IMR-90 (cell line): ENCODE results near the gene C16orf90. TPM values are rescaled to one million over a fixed set of nuclear protein-coding genes. Genes with fewer than 3 reads are reported as not detected.

Experiments
- ATAC-seq: fragments of 200-7000 bp; cut with Tn5 transposase; 2 replicates; pipeline ENCODE4 v1.9.1; 2020; ENCODE audit warnings: low read depth, mild to moderate bottlenecking, moderate library complexity
- BruUV-seq: library from RNA; stranded (reverse); fragments of 400-500 nt; replicated peaks from 2 replicates; lab custom pipeline; 2021; lab: Mats Ljungman, UMichigan
- CTCF ChIA-PET: fragments of 300-600 bp; formaldehyde crosslinking; extraction: SDS; loops from one replicate; lab custom pipeline; 2021; ENCODE audit warnings: antibody characterized with exemption; lab: Yijun Ruan, JAX
- POLR2A ChIA-PET: fragments of 300-600 bp; sonication (Branson Sonifier 250); formaldehyde crosslinking; loops from one replicate; lab custom pipeline; 2022; ENCODE audit warnings: antibody characterized with exemption; ENCODE audit not compliant: unreplicated experiment; lab: Charles Lee
- DNase-seq: peaks from one replicate; pipeline ENCODE4 v3.0.0; 2013
- H2AFZ ChIP-seq: replicated peaks from 2 replicates; pipeline ENCODE3; 2013; ENCODE audit warnings: low read length, mild to moderate bottlenecking; ENCODE audit not compliant: poor library complexity
- H2AK5ac ChIP-seq: 2 replicates; pipeline ENCODE4 v1.6.1; 2013; ENCODE audit warnings: low read depth, low read length, inconsistent platforms
- H2AK9ac ChIP-seq: replicated peaks from 2 replicates; pipeline ENCODE3; 2013; ENCODE audit warnings: mild to moderate bottlenecking, low read depth, low read length, moderate library complexity; ENCODE audit not compliant: poor library complexity
- H2BK120ac ChIP-seq: 2 replicates; pipeline ENCODE4 v1.6.1; 2013; ENCODE audit warnings: low read depth, low read length, inconsistent platforms
- H2BK15ac ChIP-seq: 3 replicates; pipeline ENCODE4 v1.6.1; 2013; ENCODE audit warnings: low read depth, low read length, inconsistent platforms
- H2BK20ac ChIP-seq: 2 replicates; pipeline ENCODE4 v1.6.1; 2013; ENCODE audit warnings: low read depth, mild to moderate bottlenecking, inconsistent platforms, low read length, moderate library complexity
- H2BK5ac ChIP-seq: 2 replicates; pipeline ENCODE4 v1.6.1; 2013; ENCODE audit warnings: mild to moderate bottlenecking, low read depth, low read length, inconsistent platforms; ENCODE audit not compliant: poor library complexity, severe bottlenecking
- H3K14ac ChIP-seq: replicated peaks from 2 replicates; pipeline ENCODE4 v1.6.1; 2013; ENCODE audit warnings: low read depth, low read length, inconsistent platforms
- H3K18ac ChIP-seq: 2 replicates; pipeline ENCODE4 v1.6.1; 2013; ENCODE audit warnings: low read depth, low read length, control low read depth
- H3K23ac ChIP-seq: 2 replicates; pipeline ENCODE4 v1.6.1; 2013; ENCODE audit warnings: low read depth, low read length, inconsistent platforms
- H3K27ac ChIP-seq: 2 replicates; pipeline ENCODE4 v1.5.1; 2013; ENCODE audit warnings: mild to moderate bottlenecking, control low read depth, low read length; ENCODE audit not compliant: insufficient read depth
- H3K27me3 ChIP-seq: 2 replicates; pipeline ENCODE4 v1.6.1; 2013; ENCODE audit warnings: low read length; ENCODE audit not compliant: control insufficient read depth, insufficient read depth
- H3K36me3 ChIP-seq: 2 replicates; pipeline ENCODE4 v1.6.1; 2013; ENCODE audit warnings: low read length, mixed read lengths; ENCODE audit not compliant: control insufficient read depth, insufficient read depth
- H3K4ac ChIP-seq: 2 replicates; pipeline ENCODE4 v1.6.1; 2013; ENCODE audit warnings: low read depth, low read length, inconsistent platforms
- H3K4me1 ChIP-seq: 2 replicates; pipeline ENCODE4 v1.6.1; 2013; ENCODE audit warnings: low read length, mixed read lengths; ENCODE audit not compliant: control insufficient read depth, insufficient read depth
- H3K4me2 ChIP-seq: 2 replicates; pipeline ENCODE4 v1.6.1; 2013; ENCODE audit warnings: low read depth, mild to moderate bottlenecking, control low read depth, low read length, moderate library complexity
- H3K4me3 ChIP-seq: 2 replicates; pipeline ENCODE4 v1.5.1; 2013; ENCODE audit warnings: low read depth, mild to moderate bottlenecking, control low read depth, low read length, moderate library complexity; ENCODE audit not compliant: insufficient read depth
- H3K56ac ChIP-seq: 2 replicates; pipeline ENCODE4 v1.6.1; 2013; ENCODE audit warnings: low read length, inconsistent platforms; ENCODE audit not compliant: insufficient read depth; ENCODE audit errors: extremely low read depth
- H3K79me1 ChIP-seq, 2 experiments: 2 replicates each; pipeline ENCODE4 v1.6.1; 2013; ENCODE audit warnings: low read length in 2 of 2, inconsistent platforms in 1 of 2, low read depth in 1 of 2
- H3K9ac ChIP-seq: 2 replicates; pipeline ENCODE4 v1.6.1; 2013; ENCODE audit warnings: low read depth, low read length, control low read depth
- H3K9me1 ChIP-seq: 2 replicates; pipeline ENCODE4 v1.6.1; 2013; ENCODE audit warnings: low read length, inconsistent platforms; ENCODE audit not compliant: insufficient read depth
- H3K9me3 ChIP-seq: 2 replicates; pipeline ENCODE4 v1.6.1; 2013; ENCODE audit warnings: low read length; ENCODE audit not compliant: control insufficient read depth, insufficient read depth
- H4K20me1 ChIP-seq: 2 replicates; pipeline ENCODE4 v1.6.1; 2013; ENCODE audit warnings: low read length, inconsistent platforms; ENCODE audit not compliant: insufficient read depth
- H4K5ac ChIP-seq: 2 replicates; pipeline ENCODE4 v1.6.1; 2013; ENCODE audit warnings: mild to moderate bottlenecking, low read depth, low read length, control low read depth
- H4K8ac ChIP-seq, 2 experiments: 2 replicates each; pipeline ENCODE4 v1.6.1; 2013; ENCODE audit warnings: low read depth in 2 of 2, low read length in 2 of 2, control low read depth in 1 of 2, inconsistent platforms in 1 of 2
- H4K91ac ChIP-seq: 2 replicates; pipeline ENCODE4 v1.6.1; 2013; ENCODE audit warnings: low read depth, low read length, inconsistent platforms; ENCODE audit not compliant: insufficient read depth
- BHLHE40 ChIP-seq: fragments of 150-350 bp; IDR thresholded peaks from 2 replicates; pipeline ENCODE4 v1.6.1; 2016; ENCODE audit warnings: mild to moderate bottlenecking, low read depth, low read length
- CEBPB ChIP-seq: IDR thresholded peaks from 2 replicates; pipeline ENCODE4 v1.6.1; 2012; ENCODE audit warnings: low read depth, low read length, improper control_type of control experiment
- CHD1 ChIP-seq: IDR thresholded peaks from 2 replicates; pipeline ENCODE4 v1.6.1; 2012; ENCODE audit warnings: low read depth, low read length, improper control_type of control experiment
- FOS ChIP-seq: fragments of 150-350 bp; IDR thresholded peaks from 2 replicates; pipeline ENCODE4 v1.6.1; 2016; ENCODE audit warnings: low read depth, low read length
- RAD21 ChIP-seq: IDR thresholded peaks from 2 replicates; pipeline ENCODE4 v1.6.1; 2012; ENCODE audit warnings: low read length, improper control_type of control experiment
- WGBS, 2 experiments: methylation state at CpG; one replicate each; pipeline versions ENCODE4 v1.1.5 to v1.1.7; 2013; ENCODE audit warnings: missing lambda C conversion rate in 2 of 2; ENCODE audit not compliant: insufficient read length in 1 of 2; ENCODE audit errors: extremely low coverage in 2 of 2; 5-methylcytosine and 5-hydroxymethylcytosine counted together
- dilution Hi-C: fragments of 300-500 bp; cut with HindIII; formaldehyde crosslinking; loops from one replicate; pipeline ENCODE4 v1.14.3; 2018; ENCODE audit warnings: low sequenced_read_pairs; ENCODE audit not compliant: unreplicated experiment
- in situ Hi-C: fragments of 300-500 bp; cut with MboI; formaldehyde crosslinking; loops from 3 replicates; pipeline ENCODE4 v1.14.3; 2019; ENCODE audit warnings: low sequenced_read_pairs, inconsistent platforms, mixed read lengths
- intact Hi-C: fragments of 100-400 bp; cut with micrococcal nuclease; formaldehyde crosslinking; loops from 2 replicates; pipeline ENCODE4 v1.10.0; 2022
- polyA plus RNA-seq, 3 experiments: library from polyadenylated mRNA; depleted of rRNA; stranded (reverse); fragments of >200 nt; gene quantifications; 2 replicates each; pipeline ENCODE4 v1.2.3, GENCODE V29; 2012; ENCODE audit warnings: low replicate concordance in 1 of 3
- total RNA-seq: library from RNA; depleted of rRNA; stranded (reverse); fragments of >200 nt; gene quantifications from 2 replicates; pipeline ENCODE4 v1.2.3, GENCODE V29; 2012

Gene C16orf90
- total and polyA plus RNA-seq, 2 of the 4 experiments (the other 2 are of a cell fraction), result not detected

- Histone ChIP-seq H2AFZ (no peak overlapping the region), H3K9ac (peak overlapping the region; percentile 11; the same call in 1 of the 2 replicates), H3K56ac (no peak overlapping the region), H3K9me3 (no peaks in the 10 kb centered on the region), H3K23ac (peak overlapping the region; percentile 15; the same call in 1 of the 2 replicates), H2BK5ac (peak overlapping the region; percentile 92), H2AK5ac (peak overlapping the region; percentile 65; the same call in 1 of the 2 replicates), H3K4me2 (peak overlapping the region; percentile 76), H2AK9ac (peak overlapping the region; percentile 10), H3K79me1 (0 out of 4 replicates have a peak, but pooled peaks cover 0 to 6% of the 10 kb centered on the region in 2 experiments), H4K5ac (peak overlapping the region; percentile 74), H3K4me1 (peaks cover 20% of the 10 kb centered on the region), H2BK20ac (peak overlapping the region; percentile 65), H3K14ac (peak overlapping the region; percentile 67; the same call in 1 of the 2 replicates), H3K27ac (peak overlapping the region; percentile 99; the same call in 1 of the 2 replicates), H2BK120ac (peak overlapping the region; percentile 96), H3K9me1 (peaks cover 26% of the 10 kb centered on the region), H4K8ac (peak overlapping the region in 1 of 2 experiments; percentile 75; a peak in 2 of 4 replicates), H3K36me3 (peaks cover 21% of the 10 kb centered on the region), H4K91ac (peak overlapping the region; percentile 77), H3K4ac (peak overlapping the region; percentile 92), H2BK15ac (peak overlapping the region; percentile 78; the same call in 1 of the 3 replicates), H3K18ac (peak overlapping the region; percentile 92), H3K27me3 (no peaks in the 10 kb centered on the region), H3K4me3 (no peak overlapping the region), H4K20me1 (peaks cover 7% of the 10 kb centered on the region; the same call in 1 of the 2 replicates)
- dilution Hi-C loops (no loop called here), intact Hi-C loops (no loop called here), in situ Hi-C loops (no loop called here)
- TF ChIP-seq BHLHE40 (peak; percentile 39; the same call in 1 of the 2 replicates), RAD21 (no peak), CEBPB (peak; percentile 79), FOS (peak; percentile 54; the same call in 1 of the 2 replicates), CHD1 (no peak)
- BruUV-seq, result TSS peak; percentile 52
- ATAC-seq, result peak; percentile 93
- no CpG with 5 or more reads among the region's 3 CpGs for WGBS, 2 experiments
- POLR2A ChIA-PET, result interaction anchor here (0.5 kb wide), 1 partner anchor 400 kb away, joined by 17 read pairs; no protein-coding TSS in a partner anchor
- CTCF ChIA-PET, result interaction anchor here (1.1 kb wide), 1 partner anchor 10 kb away, joined by 4 read pairs; no protein-coding TSS in a partner anchor
- peak; percentile 93 for DNase-seq
Observed at GRCh38 chr16:3536271-3536731, 41.0 kb upstream of the C16orf90 start.
